ENCODE data around the gene EXOC3L4. TPM values are rescaled to one million over a fixed set of nuclear protein-coding genes. Genes with fewer than 3 reads are reported as not detected.

Gene EXOC3L4
- total RNA-seq, 1 experiment from 2014 or later: not detected

DNA sequence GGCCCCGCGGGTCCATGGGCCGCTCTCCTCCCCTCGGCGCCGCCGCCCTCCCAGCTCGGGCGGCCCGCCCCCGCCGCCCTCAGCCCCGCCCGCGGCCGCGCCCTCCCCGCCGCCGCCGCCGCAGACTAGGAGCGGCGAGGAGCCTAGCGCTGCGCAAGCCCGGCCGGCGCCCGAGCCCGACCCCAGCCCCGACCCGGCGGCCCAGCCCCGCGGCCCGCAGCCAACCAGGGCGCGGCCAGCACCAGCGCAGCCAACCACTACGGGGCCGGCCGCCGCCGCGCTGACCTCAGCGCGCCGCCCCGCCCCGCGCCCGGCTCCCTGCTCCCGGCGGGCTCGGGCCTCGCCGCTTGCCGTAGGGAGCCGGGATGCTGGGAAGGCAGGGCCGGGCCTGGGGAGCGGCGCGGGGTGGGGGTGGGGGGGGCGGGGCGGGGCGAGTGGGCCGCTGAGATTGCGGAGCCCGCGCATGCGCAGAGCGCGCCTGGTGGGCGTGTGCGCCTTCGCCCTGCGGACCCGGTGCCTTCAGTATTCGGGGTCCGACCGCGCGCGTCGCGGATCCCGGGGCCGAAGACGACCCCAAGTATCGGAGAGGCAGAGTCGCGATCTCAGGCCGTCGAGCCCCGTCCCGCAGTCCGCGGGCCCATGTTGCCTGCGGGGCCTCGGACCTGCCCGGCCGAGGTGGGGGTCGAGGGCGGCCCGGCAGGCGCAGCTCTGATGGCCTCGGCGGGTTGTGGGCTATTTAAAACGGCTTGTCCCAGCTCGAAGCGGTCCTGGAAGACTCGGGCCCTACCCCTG, 37.0 kb upstream of the EXOC3L4 start, which contains the start of gene CDC42BPB:
Gene CDC42BPB, minus strand, starts transcription at position 178 of the 792 bp plus-strand sequence. CDS start 376 bp downstream, outside the sequence.
- no peaks in the 10 kb centered on the region for H3K27me3 Mint-ChIP-seq (ENCODE audit: insufficient read depth, unreplicated experiment)
- ChIA-PET POLR2A (interaction anchor here (0.5 to 4.0 kb wide), 15 partner anchors 9 to 373 kb away, joined by 3 to 26 read pairs (median 4); no protein-coding TSS in a partner anchor), CTCF (interaction anchor here (1.5 kb wide), 1 partner anchor 10 kb away, joined by 5 read pairs; no protein-coding TSS in a partner anchor)
- DNase-seq (ENCODE audit: unreplicated experiment): peak; percentile 90
- no peaks in the 10 kb centered on the region for H3K36me3 Mint-ChIP-seq (ENCODE audit: insufficient read depth, unreplicated experiment)
- TF ChIP-seq, protein P1, sequence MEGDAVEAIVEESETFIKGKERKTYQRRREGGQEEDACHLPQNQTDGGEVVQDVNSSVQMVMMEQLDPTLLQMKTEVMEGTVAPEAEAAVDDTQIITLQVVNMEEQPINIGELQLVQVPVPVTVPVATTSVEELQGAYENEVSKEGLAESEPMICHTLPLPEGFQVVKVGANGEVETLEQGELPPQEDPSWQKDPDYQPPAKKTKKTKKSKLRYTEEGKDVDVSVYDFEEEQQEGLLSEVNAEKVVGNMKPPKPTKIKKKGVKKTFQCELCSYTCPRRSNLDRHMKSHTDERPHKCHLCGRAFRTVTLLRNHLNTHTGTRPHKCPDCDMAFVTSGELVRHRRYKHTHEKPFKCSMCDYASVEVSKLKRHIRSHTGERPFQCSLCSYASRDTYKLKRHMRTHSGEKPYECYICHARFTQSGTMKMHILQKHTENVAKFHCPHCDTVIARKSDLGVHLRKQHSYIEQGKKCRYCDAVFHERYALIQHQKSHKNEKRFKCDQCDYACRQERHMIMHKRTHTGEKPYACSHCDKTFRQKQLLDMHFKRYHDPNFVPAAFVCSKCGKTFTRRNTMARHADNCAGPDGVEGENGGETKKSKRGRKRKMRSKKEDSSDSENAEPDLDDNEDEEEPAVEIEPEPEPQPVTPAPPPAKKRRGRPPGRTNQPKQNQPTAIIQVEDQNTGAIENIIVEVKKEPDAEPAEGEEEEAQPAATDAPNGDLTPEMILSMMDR (IDR thresholded peaks at IDR 0.05; ENCODE audit: unreplicated experiment): no peak
- peak within 1 kb of the TSS; percentile 81 for H3K4me3 Mint-ChIP-seq (ENCODE audit: unreplicated experiment)
- intact Hi-C loops (cut with micrococcal nuclease): loop anchor here (5.0 kb wide), 1 partner anchor 70 kb away; no protein-coding TSS in a partner anchor
- peaks cover 18% of the 10 kb centered on the region for H3K4me1 Mint-ChIP-seq (ENCODE audit: insufficient read depth, unreplicated experiment)
- H3K27ac Mint-ChIP-seq (ENCODE audit: low read depth, unreplicated experiment): peak within 1 kb of the TSS; percentile 82
- no TSS peak for BruUV-seq (replicated peaks)
- H3K9me3 Mint-ChIP-seq (ENCODE audit: unreplicated experiment): no peaks in the 10 kb centered on the region

DNA sequence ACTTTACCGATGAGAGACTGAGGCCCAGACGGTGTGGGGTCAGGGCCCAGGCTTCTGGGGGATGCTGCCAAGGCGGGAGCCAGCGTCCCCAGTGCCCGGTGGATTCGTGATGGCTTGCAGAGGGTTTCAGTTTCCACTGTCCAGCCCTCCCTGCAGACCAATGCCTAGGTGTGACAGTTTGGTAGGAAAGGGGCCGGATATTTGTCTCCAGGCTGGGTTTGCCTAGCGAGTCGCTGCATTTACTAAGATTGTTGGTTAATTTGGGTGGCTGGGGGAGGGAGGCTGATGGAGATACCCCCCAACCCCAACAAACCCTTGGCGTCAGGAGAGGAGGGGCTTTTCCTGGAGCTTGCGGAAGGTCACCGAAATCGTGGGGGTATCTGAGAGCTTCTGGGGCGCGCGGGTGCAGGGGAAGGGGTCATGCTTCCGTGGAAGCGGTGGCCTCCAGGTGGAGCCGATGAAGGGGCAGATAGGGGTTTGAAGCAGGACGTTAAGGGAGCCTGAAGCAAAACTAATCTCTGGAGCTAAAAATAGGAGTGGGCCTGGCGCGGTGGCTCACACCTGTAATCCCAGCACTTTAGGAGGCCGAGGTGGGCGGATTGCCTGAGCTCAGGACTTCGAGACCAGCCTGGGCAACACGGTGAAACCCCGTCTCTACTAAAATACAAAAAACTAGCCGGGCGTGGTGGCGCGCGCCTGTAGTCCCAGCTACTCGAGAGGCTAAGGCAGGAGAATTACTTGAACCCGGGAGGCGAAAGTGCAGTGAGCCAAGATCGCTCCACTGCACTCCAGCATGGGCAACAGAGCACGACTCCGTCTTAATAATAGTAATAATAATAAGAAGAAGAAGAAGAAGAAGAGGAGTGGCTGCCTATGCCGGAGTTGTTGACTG, 36.1 kb upstream of the EXOC3L4 start:
- TF ChIP-seq, protein P1 (IDR thresholded peaks at IDR 0.05; ENCODE audit: unreplicated experiment): no peak
- peaks cover 19% of the 10 kb centered on the region for H3K4me1 Mint-ChIP-seq (ENCODE audit: insufficient read depth, unreplicated experiment)
- peak overlapping the region; percentile 81 for H3K4me3 Mint-ChIP-seq (ENCODE audit: unreplicated experiment)
- TSS peak; percentile 42 for BruUV-seq (replicated peaks)
- intact Hi-C loops (cut with micrococcal nuclease): loop anchor here (5.0 kb wide), 1 partner anchor 71 kb away; no protein-coding TSS in a partner anchor
- H3K27ac Mint-ChIP-seq (ENCODE audit: low read depth, unreplicated experiment): peak overlapping the region; percentile 82
- DNase-seq (ENCODE audit: unreplicated experiment): no peak
- no peaks in the 10 kb centered on the region for H3K27me3 Mint-ChIP-seq (ENCODE audit: insufficient read depth, unreplicated experiment)
- no peaks in the 10 kb centered on the region for H3K9me3 Mint-ChIP-seq (ENCODE audit: unreplicated experiment)
- CTCF ChIA-PET: interaction anchor here (1.5 kb wide), 1 partner anchor 9 kb away, joined by 5 read pairs; no protein-coding TSS in a partner anchor
- POLR2A ChIA-PET: interaction anchor here (0.8 to 4.0 kb wide), 5 partner anchors 8 to 42 kb away, joined by 3 to 26 read pairs (median 5); no protein-coding TSS in a partner anchor
- no peaks in the 10 kb centered on the region for H3K36me3 Mint-ChIP-seq (ENCODE audit: insufficient read depth, unreplicated experiment)

DNA sequence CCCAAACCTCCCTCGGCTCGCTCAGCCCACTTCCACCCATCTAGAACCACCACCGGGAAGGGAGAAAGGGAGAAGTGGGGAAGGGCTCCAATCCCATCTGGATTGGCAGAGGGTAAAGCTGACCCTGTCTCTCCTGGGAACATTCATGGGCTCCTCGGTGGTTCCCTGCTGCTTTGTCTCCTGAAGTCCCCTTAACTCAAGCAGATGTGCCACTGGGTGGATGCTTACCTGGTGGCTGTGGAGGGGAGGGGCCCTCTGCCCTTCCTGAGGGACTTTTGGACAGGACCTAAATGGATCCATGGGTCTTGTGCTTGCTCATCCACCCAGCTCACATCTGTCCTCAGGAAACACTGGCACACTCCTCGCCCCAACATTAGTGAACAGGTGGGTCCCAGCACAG, 35.0 kb upstream of the EXOC3L4 start:
- CTCF ChIA-PET: interaction anchor here (0.6 kb wide), 2 partner anchors 18 to 45 kb away, joined by 3 read pairs; no protein-coding TSS in a partner anchor

More for the DNA sequence above, 35.0 kb upstream of the EXOC3L4 start:
- POLR2A ChIA-PET: no interaction called here
- Mint-ChIP-seq H3K36me3 (ENCODE audit: insufficient read depth, unreplicated experiment) (no peaks in the 10 kb centered on the region), H3K4me1 (ENCODE audit: insufficient read depth, unreplicated experiment) (peaks cover 23% of the 10 kb centered on the region), H3K4me3 (ENCODE audit: unreplicated experiment) (peak overlapping the region; percentile 52), H3K9me3 (ENCODE audit: unreplicated experiment) (no peaks in the 10 kb centered on the region), H3K27ac (ENCODE audit: low read depth, unreplicated experiment) (no peak overlapping the region), H3K27me3 (ENCODE audit: insufficient read depth, unreplicated experiment) (no peaks in the 10 kb centered on the region)
- no peak for DNase-seq (ENCODE audit: unreplicated experiment)
- TF ChIP-seq, protein P1 (IDR thresholded peaks at IDR 0.05; ENCODE audit: unreplicated experiment): no peak
- intact Hi-C loops (cut with micrococcal nuclease): loop anchor here (5.0 kb wide), 1 partner anchor 72 kb away; no protein-coding TSS in a partner anchor
- BruUV-seq (replicated peaks): no TSS peak
